HEK293T (cell line): ENCODE data around the gene BCOR.

Experiments used
- CTCF ChIA-PET: fragments of 350-600 bp; formaldehyde crosslinking; extraction: SDS; loops from one replicate; lab custom pipeline; 2021; ENCODE audit warnings: antibody characterized with exemption, inconsistent platforms; lab: Yijun Ruan, JAX
- POLR2A ChIA-PET: fragments of 350-600 bp; formaldehyde crosslinking; extraction: SDS; loops from one replicate; lab custom pipeline; 2020; ENCODE audit warnings: antibody characterized with exemption, inconsistent platforms; lab: Yijun Ruan, JAX
- DNase-seq: peaks from one replicate; pipeline ENCODE4 v3.0.0; 2012; ENCODE audit warnings: mixed read lengths; ENCODE audit errors: extremely low spot score
- BHLHE40 ChIP-seq: fragments of 450-650 bp; IDR thresholded peaks from 2 replicates; pipeline ENCODE4 v1.6.1; 2016; ENCODE audit warnings: mild to moderate bottlenecking, moderate library complexity, borderline replicate concordance
- CTBP1 ChIP-seq: fragments of 450-650 bp; IDR thresholded peaks from 2 replicates; pipeline ENCODE4 v1.6.1; 2016; ENCODE audit warnings: borderline replicate concordance
- ELF4 ChIP-seq: fragments of 450-650 bp; IDR thresholded peaks from 2 replicates; pipeline ENCODE4 v1.6.1; 2017; ENCODE audit warnings: antibody characterized with exemption
- FOXA1 ChIP-seq: fragments of 450-650 bp; IDR thresholded peaks from 2 replicates; pipeline ENCODE4 v1.6.1; 2016; ENCODE audit warnings: mild to moderate bottlenecking
- FOXK2 ChIP-seq: fragments of 450-650 bp; IDR thresholded peaks from 2 replicates; pipeline ENCODE4 v1.6.1; 2016; ENCODE audit warnings: mild to moderate bottlenecking
- FOXM1 ChIP-seq: fragments of 450-650 bp; IDR thresholded peaks from 2 replicates; pipeline ENCODE4 v1.6.1; 2017; ENCODE audit warnings: mild to moderate bottlenecking, borderline replicate concordance
- HDGF ChIP-seq: fragments of 450-650 bp; IDR thresholded peaks from 2 replicates; pipeline ENCODE4 v1.6.1; 2017; ENCODE audit warnings: antibody characterized with exemption, borderline replicate concordance
- NFRKB ChIP-seq: fragments of 450-650 bp; IDR thresholded peaks from 2 replicates; pipeline ENCODE4 v1.6.1; 2016; ENCODE audit warnings: mild to moderate bottlenecking, moderate library complexity
- SUZ12 ChIP-seq: fragments of 450-650 bp; IDR thresholded peaks from 2 replicates; pipeline ENCODE4 v1.6.1; 2016; ENCODE audit warnings: mild to moderate bottlenecking
- TARDBP ChIP-seq: fragments of 450-650 bp; IDR thresholded peaks from 2 replicates; pipeline ENCODE4 v1.6.1; 2016
- ZNF384 ChIP-seq: fragments of 450-650 bp; IDR thresholded peaks from 2 replicates; pipeline ENCODE4 v1.6.1; 2016
- TF ChIP-seq, protein P1 (sequence below): fragments of 450-650 bp; IDR thresholded peaks from 2 replicates; pipeline ENCODE4 v1.6.1; 2016

BCOR gene

GRCh38 chrX:40004246-40004535, 93.6 kb downstream of the BCOR start:
- DNase-seq = no peak
- TF ChIP-seq HDGF (no peak), FOXA1 (no peak), FOXK2 (no peak), TARDBP (no peak), CTBP1 (no peak), FOXM1 (no peak)
- TF ChIP-seq, protein P1, sequence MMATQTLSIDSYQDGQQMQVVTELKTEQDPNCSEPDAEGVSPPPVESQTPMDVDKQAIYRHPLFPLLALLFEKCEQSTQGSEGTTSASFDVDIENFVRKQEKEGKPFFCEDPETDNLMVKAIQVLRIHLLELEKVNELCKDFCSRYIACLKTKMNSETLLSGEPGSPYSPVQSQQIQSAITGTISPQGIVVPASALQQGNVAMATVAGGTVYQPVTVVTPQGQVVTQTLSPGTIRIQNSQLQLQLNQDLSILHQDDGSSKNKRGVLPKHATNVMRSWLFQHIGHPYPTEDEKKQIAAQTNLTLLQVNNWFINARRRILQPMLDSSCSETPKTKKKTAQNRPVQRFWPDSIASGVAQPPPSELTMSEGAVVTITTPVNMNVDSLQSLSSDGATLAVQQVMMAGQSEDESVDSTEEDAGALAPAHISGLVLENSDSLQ = no peak
- CTCF ChIA-PET = no interaction called here
- POLR2A ChIA-PET = no interaction called here

- ChIA-PET POLR2A (interaction anchor here (1.4 kb wide), 1 partner anchor 10 kb away, joined by 7 read pairs; no protein-coding TSS in a partner anchor), CTCF (interaction anchor here (0.8 kb wide), 1 partner anchor 10 kb away, joined by 3 read pairs; no protein-coding TSS in a partner anchor)
- DNase-seq = no peak
Observed at GRCh38 chrX:40003428-40004245, 94.1 kb downstream of the BCOR start.

GRCh38 chrX:40003071-40003427, 94.7 kb downstream of the BCOR start:
- CTCF ChIA-PET = interaction anchor here (0.8 kb wide), 1 partner anchor 10 kb away, joined by 3 read pairs; no protein-coding TSS in a partner anchor
- POLR2A ChIA-PET = interaction anchor here (1.4 kb wide), 1 partner anchor 11 kb away, joined by 7 read pairs; no protein-coding TSS in a partner anchor
- no peak for DNase-seq
- TF ChIP-seq ZNF384 (no peak), FOXK2 (no peak), BHLHE40 (no peak), NFRKB (no peak), FOXM1 (no peak)

More at GRCh38 chrX:40003428-40004245, 94.1 kb downstream of the BCOR start:
- TF ChIP-seq SUZ12 (no peak), ELF4 (no peak), CTBP1 (no peak), FOXM1 (no peak), HDGF (no peak), BHLHE40 (no peak), FOXA1 (no peak), NFRKB (no peak), ZNF384 (no peak)
